ENCODE data around the gene TRMT2A. TPM values are rescaled to one million over a fixed set of nuclear protein-coding genes. Genes with fewer than 3 reads are reported as not detected.

TRMT2A gene
- total and polyA plus RNA-seq, 2 of the 8 experiments (the other 6 are each of a cell fraction or from before 2014, with no cell fraction given): 44.9 to 50.3 TPM

DNA sequence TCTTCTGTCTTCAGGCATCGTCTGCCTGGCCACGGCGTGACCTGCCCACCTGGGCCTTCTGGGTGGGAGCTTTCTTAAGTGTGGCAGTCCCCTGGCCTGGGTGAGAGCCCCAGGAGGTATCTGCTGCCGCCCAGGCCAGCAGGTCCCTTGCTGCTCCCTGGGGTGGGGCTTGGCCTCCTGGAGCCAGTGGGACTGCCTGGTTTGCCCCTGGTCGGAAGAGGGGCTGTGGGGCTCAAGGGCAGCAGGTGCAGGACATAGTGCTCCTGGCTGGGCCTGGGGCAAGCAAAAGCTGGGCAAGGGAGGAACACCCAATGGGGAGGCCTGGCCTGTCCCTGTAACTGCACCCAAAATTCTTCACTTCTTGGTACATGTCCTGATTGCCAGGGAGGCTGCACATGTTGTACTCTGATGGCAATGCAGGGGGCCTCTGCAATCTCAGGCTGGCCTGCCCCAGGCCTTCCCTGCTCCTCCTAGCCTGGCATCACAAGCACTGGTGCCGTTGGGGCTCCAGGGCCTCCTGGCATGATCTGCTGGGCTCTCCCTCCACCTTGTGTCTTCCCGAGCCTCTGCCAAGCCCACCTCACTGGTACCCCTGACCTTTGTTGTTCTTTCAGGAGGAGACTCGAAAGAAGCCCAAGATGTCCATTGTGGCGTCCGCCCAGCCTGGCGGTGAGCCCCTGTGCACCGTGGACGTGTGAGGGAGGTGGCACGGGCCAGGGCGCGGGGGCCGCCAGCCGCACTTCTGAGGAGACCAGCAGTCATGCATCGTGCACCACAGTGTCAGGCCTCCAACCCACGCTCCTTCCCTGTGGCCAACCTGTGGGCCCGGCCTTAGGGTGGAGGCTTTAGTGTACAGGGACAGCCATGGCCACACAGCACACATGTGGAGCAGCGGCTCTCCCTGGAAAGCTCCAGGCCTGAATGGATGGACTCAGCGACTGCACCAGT is 7.3 kb downstream of the TRMT2A start (continued):
- TF ChIP-seq CHD7 (IDR thresholded peaks at IDR 0.05; ENCODE audit: insufficient replicate concordance, low read length) (no peak), RBBP5 (IDR thresholded peaks at IDR 0.05; ENCODE audit: borderline replicate concordance, low read depth, low read length) (no peak)
